HepG2 (cell line): ENCODE measurements around the gene ZNF865. TPM values are rescaled to one million over a fixed set of nuclear protein-coding genes. Genes with fewer than 3 reads are reported as not detected.

Experiments
- BRF2 ChIP-seq: sonication (generic); formaldehyde crosslinking; IDR thresholded peaks from 2 replicates; pipeline ENCODE4 v1.8.1; 2022; ENCODE audit warnings: mild to moderate bottlenecking, missing genetic modification reagents
- CBFB ChIP-seq: sonication (generic); formaldehyde crosslinking; IDR thresholded peaks from 2 replicates; pipeline ENCODE4 v1.4.0; 2020; ENCODE audit warnings: missing genetic modification reagents
- KDM1A ChIP-seq: IDR thresholded peaks from 2 replicates; pipeline ENCODE4 v1.6.1; 2016; ENCODE audit warnings: missing compliant biosample characterization
- MYC ChIP-seq: sonication (generic); formaldehyde crosslinking; IDR thresholded peaks from 2 replicates; pipeline ENCODE4 v1.9.0; 2021; ENCODE audit warnings: missing genetic modification reagents, borderline replicate concordance
- PRDM10 ChIP-seq: sonication (generic); formaldehyde crosslinking; IDR thresholded peaks from 2 replicates; pipeline ENCODE4 v1.4.0; 2020; ENCODE audit warnings: low read depth, missing genetic modification reagents
- ZNF281 ChIP-seq: sonication (generic); formaldehyde crosslinking; IDR thresholded peaks from 2 replicates; pipeline ENCODE4 v1.4.0; 2020; ENCODE audit warnings: missing genetic modification reagents, borderline replicate concordance
- ZNF546 ChIP-seq: sonication (generic); formaldehyde crosslinking; conservative IDR thresholded peaks from 2 replicates; pipeline ENCODE4 v1.8.1; 2023; ENCODE audit warnings: mild to moderate bottlenecking, missing genetic modification reagents
- ZNF598 ChIP-seq: sonication (generic); formaldehyde crosslinking; IDR thresholded peaks from 2 replicates; pipeline ENCODE4 v1.5.1; 2020; ENCODE audit warnings: mild to moderate bottlenecking, missing genetic modification reagents, borderline replicate concordance
- ZNF646 ChIP-seq: sonication (generic); formaldehyde crosslinking; IDR thresholded peaks from 2 replicates; pipeline ENCODE4 v1.9.0; 2021; ENCODE audit warnings: mild to moderate bottlenecking, missing genetic modification reagents
- ZNF704 ChIP-seq: sonication (generic); formaldehyde crosslinking; IDR thresholded peaks from 2 replicates; pipeline ENCODE4 v1.8.1; 2023; ENCODE audit warnings: mild to moderate bottlenecking, inconsistent platforms, moderate library complexity, missing genetic modification reagents, borderline replicate concordance
- ZSCAN21 ChIP-seq: sonication (generic); formaldehyde crosslinking; IDR thresholded peaks from 2 replicates; pipeline ENCODE4 v1.8.0; 2022; ENCODE audit warnings: mild to moderate bottlenecking, missing genetic modification reagents, moderate library complexity, borderline replicate concordance
- polyA plus RNA-seq, 8 experiments: library from polyadenylated mRNA; depleted of rRNA in 3 of 8; stranded (reverse) in 7 of 8; unstranded in 1 of 8; fragments of >200 nt; fragmentation: Illumina TruSeq in 4 of 8; extraction: Trizol in 4 of 8; gene quantifications; 2 replicates each; pipeline versions ENCODE4 v1.2.1 to v1.2.3, GENCODE V29; 2011 to 2016; ENCODE audit warnings: low read depth in 4 of 8, missing spikeins in 1 of 8, mixed read lengths in 1 of 8; ENCODE audit not compliant: insufficient read depth in 1 of 8
- total RNA-seq, 5 experiments: library from RNA; depleted of rRNA; stranded (reverse); fragments of >200 nt; fragmentation: Illumina TruSeq; extraction: Trizol; gene quantifications; 2 replicates each; pipeline ENCODE4 v1.2.3, GENCODE V29; 2016; ENCODE audit warnings: low read depth in 1 of 5

The ZNF865 gene
- total and polyA plus RNA-seq, 2 of the 13 experiments (the other 11 are each of a cell fraction or from before 2014, with no cell fraction given) = 0.93 to 1.0 TPM

- TF ChIP-seq ZNF704 (no peak), ZNF281 (CRISPR knock-in tag) (peak; percentile 24; the same call in 1 of the 2 replicates), KDM1A (CRISPR knock-in tag) (0 out of 2 replicates have a peak, but pooled peaks have one; percentile 49), MYC (peak; percentile 75; the same call in 1 of the 2 replicates), CBFB (CRISPR knock-in tag) (peak; percentile 25; the same call in 1 of the 2 replicates), ZNF646 (CRISPR knock-in tag) (no peak), BRF2 (no peak), ZNF546 (CRISPR knock-in tag) (no peak), PRDM10 (CRISPR knock-in tag) (peak; percentile 65; the same call in 1 of the 2 replicates), ZNF598 (CRISPR knock-in tag) (0 out of 2 replicates have a peak, but pooled peaks have one; percentile 37), ZSCAN21 (CRISPR knock-in tag) (no peak; the same call in 1 of the 2 replicates)
Measured at GRCh38 chr19:55653651-55654322, 48.3 kb downstream of the ZNF865 start (continued).
